Tibial artery (tissue), 4 donors: ENCODE measurements around the gene ANKRD34A.
"Not testable (repeated sequence)": the region's sequence is repeated elsewhere in the genome, so short reads cannot be mapped to it uniquely, and the experiment has no call there.

Source experiments
- DNase-seq, 2 donors: peaks; one replicate each; pipeline ENCODE4 v3.0.0-alpha.2; 2019
- H3K27ac ChIP-seq, 2 donors: fragments of 200-600 bp; sonication (generic) in 1 of 2; 1 replicate in 1 of 2; 2 replicates in 1 of 2; pipeline ENCODE4 v1.5.1; 2018 to 2019; ENCODE audit warnings: mild to moderate bottlenecking in 1 of 2
- H3K27me3 ChIP-seq, 2 donors: fragments of 200-600 bp; sonication (generic) in 1 of 2; one replicate each; pipeline versions ENCODE4 v1.5.1 to v1.6.0; 2016 to 2019
- H3K36me3 ChIP-seq, 3 donors: fragments of 200-600 bp; sonication (generic) in 2 of 3; one replicate each; pipeline ENCODE4 v1.5.1; 2016 to 2019; ENCODE audit warnings: mild to moderate bottlenecking in 2 of 3
- H3K4me1 ChIP-seq, 4 donors: fragments of 200-600 bp; sonication (generic) in 2 of 4; 1 replicate in 3 of 4; 2 replicates in 1 of 4; pipeline ENCODE4 v1.5.1; 2016 to 2019
- H3K4me3 ChIP-seq, 2 donors: fragments of 200-600 bp; sonication (generic) in 1 of 2; 1 replicate in 1 of 2; 2 replicates in 1 of 2; pipeline ENCODE4 v1.5.1; 2018 to 2019; ENCODE audit warnings: mild to moderate bottlenecking in 2 of 2
- H3K9me3 ChIP-seq, 3 donors: fragments of 200-600 bp; sonication (generic) in 1 of 3; one replicate each; pipeline ENCODE4 v1.5.1; 2016 to 2019
- intact Hi-C: fragments of 100-400 bp; cut with DNase I; formaldehyde crosslinking; loops from one replicate; pipeline ENCODE4 v1.15.0; 2023; ENCODE audit warnings: low total_unique reads
- TF ChIP-seq, protein P1 (sequence below), 2 experiments: fragments of 200-600 bp in 1 of 2; fragments of 450-650 bp in 1 of 2; IDR thresholded peaks; one replicate each; pipeline ENCODE4 v1.5.1; 2017 to 2019; ENCODE audit warnings: antibody characterized with exemption in 2 of 2, mild to moderate bottlenecking in 1 of 2, moderate library complexity in 1 of 2

ANKRD34A gene

DNA sequence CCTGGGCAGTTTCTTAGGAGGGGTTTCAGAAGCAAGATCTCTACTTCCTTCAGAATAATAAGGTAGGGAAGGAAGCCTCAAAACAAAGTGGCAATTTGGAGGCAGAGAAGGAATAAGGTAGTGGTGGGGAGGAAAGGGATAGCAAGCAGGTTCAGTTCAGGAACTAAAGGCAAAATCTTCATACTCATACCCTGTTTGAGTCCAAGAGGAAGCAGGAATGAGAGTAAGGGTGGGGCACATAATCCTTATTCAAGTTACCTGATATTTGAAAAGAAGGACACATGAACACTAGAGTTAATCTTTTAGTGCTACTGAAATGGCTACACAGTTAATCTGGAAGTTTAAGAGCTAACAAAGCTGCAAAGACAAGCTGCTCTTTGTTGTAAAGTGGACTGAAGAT, 28.7 kb downstream of the ANKRD34A start:
- no peaks in the 10 kb centered on the region for H3K4me1 ChIP-seq
- no peak overlapping the region for H3K27ac ChIP-seq
- TF ChIP-seq, protein P1, sequence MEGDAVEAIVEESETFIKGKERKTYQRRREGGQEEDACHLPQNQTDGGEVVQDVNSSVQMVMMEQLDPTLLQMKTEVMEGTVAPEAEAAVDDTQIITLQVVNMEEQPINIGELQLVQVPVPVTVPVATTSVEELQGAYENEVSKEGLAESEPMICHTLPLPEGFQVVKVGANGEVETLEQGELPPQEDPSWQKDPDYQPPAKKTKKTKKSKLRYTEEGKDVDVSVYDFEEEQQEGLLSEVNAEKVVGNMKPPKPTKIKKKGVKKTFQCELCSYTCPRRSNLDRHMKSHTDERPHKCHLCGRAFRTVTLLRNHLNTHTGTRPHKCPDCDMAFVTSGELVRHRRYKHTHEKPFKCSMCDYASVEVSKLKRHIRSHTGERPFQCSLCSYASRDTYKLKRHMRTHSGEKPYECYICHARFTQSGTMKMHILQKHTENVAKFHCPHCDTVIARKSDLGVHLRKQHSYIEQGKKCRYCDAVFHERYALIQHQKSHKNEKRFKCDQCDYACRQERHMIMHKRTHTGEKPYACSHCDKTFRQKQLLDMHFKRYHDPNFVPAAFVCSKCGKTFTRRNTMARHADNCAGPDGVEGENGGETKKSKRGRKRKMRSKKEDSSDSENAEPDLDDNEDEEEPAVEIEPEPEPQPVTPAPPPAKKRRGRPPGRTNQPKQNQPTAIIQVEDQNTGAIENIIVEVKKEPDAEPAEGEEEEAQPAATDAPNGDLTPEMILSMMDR (IDR thresholded peaks at IDR 0.05), result no peak
- no peak for DNase-seq
- intact Hi-C loops, result no loop called here
- H3K9me3 ChIP-seq, result no peaks in the 10 kb centered on the region
- H3K4me3 ChIP-seq, result no peak overlapping the region
- H3K27me3 ChIP-seq, result no peaks in the 10 kb centered on the region
- H3K36me3 ChIP-seq, result peaks cover 41 to 65% (median 48%) of the 10 kb centered on the region in 3 donors

DNA sequence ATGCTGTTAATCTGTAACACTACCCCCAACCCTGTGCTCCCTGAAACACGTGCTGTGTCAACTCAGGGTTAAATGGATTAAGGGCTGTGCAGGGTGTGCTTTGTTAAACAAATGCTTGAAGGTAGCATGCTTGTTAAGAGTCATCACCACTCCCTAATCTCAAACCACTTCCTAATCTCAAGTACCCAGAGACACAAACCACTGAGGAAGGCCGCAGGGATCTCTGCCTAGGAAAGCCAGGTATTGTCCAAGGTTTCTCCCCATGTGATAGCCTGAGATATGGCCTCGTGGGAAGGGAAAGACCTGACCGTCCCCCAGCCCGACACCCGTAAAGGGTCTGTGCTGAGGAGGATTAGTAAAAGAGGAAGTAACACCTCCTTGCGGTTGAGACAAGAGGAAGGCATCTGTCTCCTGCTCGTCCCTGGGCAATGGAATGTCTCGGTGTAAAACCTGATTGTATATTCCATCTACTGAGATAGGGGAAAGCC, 31.8 kb downstream of the ANKRD34A start:
- peaks cover 38 to 60% (median 46%) of the 10 kb centered on the region in 3 donors for H3K36me3 ChIP-seq
- H3K9me3 ChIP-seq, H3K4me1 ChIP-seq, H3K27ac ChIP-seq, DNase-seq, H3K4me3 ChIP-seq, intact Hi-C loops, H3K27me3 ChIP-seq: not testable (repeated sequence)

DNA sequence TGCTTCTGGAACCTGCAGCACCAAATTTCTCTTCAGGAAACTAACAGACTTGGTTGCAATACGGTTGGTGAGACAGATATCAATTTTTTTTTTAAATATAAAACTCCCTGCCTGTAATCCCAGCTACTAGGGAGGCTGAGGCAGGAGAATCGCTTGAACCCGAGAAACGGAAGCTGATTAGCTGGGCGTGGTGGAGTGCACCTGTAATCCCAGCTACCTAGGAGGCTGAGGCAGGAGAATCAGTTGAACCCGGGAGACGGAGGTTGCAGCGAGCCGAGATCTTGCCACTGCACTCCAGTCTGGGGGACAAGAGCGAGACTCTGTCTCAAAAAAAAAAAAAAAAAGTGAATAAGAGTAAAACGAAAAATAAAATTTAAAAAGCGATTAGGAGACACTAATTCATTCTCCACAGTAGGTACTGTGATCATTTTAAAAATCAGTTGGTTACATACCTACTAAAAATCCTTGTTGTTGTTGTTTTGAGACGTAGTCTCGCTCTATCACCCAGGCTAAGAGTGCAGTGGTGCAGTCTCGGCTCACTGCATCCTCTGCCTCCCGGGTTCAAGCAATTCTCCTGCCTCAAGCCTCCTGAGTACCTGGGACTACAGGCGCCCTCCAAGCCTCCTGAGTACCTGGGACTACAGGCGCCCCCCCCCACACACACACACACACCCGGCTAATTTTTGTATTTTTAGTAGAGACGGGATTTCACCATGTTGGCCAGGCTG, 36.3 kb downstream of the ANKRD34A start:
- H3K36me3 ChIP-seq, result peaks cover 0 to 31% (median 14%) of the 10 kb centered on the region in 3 donors
- intact Hi-C loops, result no loop called here

DNA sequence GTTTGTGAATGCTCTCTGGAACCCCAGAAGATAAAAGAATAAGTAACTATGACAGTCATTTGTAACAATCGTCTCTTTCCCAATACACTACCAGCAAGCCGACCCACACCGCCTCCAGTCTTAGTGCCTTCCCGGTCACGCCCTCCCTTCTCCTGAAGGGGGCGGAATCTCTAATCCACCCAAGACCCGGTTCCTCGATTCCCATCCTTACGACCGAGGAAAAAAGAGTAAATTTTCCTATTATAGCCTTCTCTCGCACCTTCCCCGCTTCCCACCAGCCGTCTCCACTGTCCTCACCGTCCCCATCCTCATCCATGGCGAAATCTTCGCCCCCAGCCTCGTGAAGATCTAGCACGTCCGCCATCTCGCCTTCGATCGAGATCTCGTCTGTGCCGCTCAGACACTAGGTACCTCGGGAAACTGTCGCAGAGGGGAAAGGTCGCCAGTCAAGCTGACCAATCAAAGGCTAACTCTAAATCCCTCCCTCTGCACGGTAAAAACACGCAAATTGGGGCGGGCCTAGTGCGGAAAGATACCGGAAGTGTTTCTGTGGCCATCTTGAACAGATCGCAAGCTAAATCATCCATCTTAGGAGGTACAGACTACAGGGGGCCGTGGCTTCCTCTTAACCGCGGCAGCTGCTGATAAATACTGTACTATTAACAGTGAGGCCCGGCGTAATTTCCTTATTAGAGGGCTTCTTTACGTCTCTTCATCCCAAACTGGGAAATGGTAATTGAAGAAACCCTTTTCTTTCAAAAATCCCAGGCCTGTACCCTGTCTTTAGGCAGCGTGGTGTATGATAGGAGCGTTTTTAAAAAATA, 37.1 kb downstream of the ANKRD34A start, which contains the start of gene RBM8A:
Gene RBM8A (minus strand): TSS at position 422 of the 824 bp plus-strand sequence. CDS start 58 bp downstream, at position 364.
- DNase-seq, result peak; percentile 97 to 98
- TF ChIP-seq, protein P1 (IDR thresholded peaks at IDR 0.05), result peak; percentile 65 to 69
- Histone ChIP-seq H3K4me1 (peaks cover 0 to 19% (median 10%) of the 10 kb centered on the region in 4 donors), H3K4me3 (peak within 1 kb of the TSS; percentile 64 to 75), H3K27ac (peak within 1 kb of the TSS; percentile 95), H3K9me3 (no peaks in the 10 kb centered on the region), H3K36me3 (peaks cover 0 to 25% (median 14%) of the 10 kb centered on the region in 3 donors), H3K27me3 (no peaks in the 10 kb centered on the region)
- intact Hi-C loops, result no loop called here

More for the DNA sequence above, 36.3 kb downstream of the ANKRD34A start:
- H3K27ac ChIP-seq, result peak overlapping the region; percentile 95
- peak overlapping the region; percentile 64 to 75 for H3K4me3 ChIP-seq
- no peaks in the 10 kb centered on the region for H3K9me3 ChIP-seq
- TF ChIP-seq, protein P1 (IDR thresholded peaks at IDR 0.05), result no peak
- H3K4me1 ChIP-seq, result peaks cover 0 to 19% (median 10%) of the 10 kb centered on the region in 4 donors
- no peak for DNase-seq
- H3K27me3 ChIP-seq, result no peaks in the 10 kb centered on the region

DNA sequence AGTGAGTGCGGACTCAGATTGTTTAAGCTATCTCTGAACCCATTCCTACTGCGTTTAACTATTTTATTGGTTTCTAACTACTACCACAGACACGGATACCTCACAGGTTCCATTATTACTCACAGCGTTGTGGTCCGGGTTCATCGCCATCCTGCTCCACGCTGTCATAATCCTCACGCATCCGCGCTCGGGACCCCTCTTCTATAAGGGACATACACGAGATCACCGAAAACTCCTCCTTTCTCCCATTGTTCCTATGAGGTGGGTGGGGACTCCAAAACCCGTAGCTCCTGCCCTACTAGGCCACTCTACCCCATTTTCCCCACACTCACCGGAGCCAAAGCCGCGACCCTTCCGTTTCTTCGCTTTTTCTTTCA, 37.7 kb downstream of the ANKRD34A start:
- Histone ChIP-seq H3K36me3 (peaks cover 0 to 23% (median 14%) of the 10 kb centered on the region in 3 donors), H3K4me3 (peak overlapping the region; percentile 64 to 75), H3K9me3 (no peaks in the 10 kb centered on the region), H3K27me3 (no peaks in the 10 kb centered on the region), H3K4me1 (peaks cover 0 to 19% (median 10%) of the 10 kb centered on the region in 4 donors), H3K27ac (peak overlapping the region; percentile 95)
- DNase-seq, result no peak
- TF ChIP-seq, protein P1 (IDR thresholded peaks at IDR 0.05), result no peak
- intact Hi-C loops, result no loop called here
